ENCODE results near the gene LRRN2. TPM values are rescaled to one million over a fixed set of nuclear protein-coding genes. Genes with fewer than 3 reads are reported as not detected.

Gene LRRN2
- total RNA-seq, 4 donors from 2014 or later = 4.0 to 19.6 (median 7.0) TPM

GRCh38 chr1:204703268-204703664, 17.7 kb upstream of the LRRN2 start:
- Histone ChIP-seq H3K36me3 (no peaks in the 10 kb centered on the region), H3K27me3 (no peaks in the 10 kb centered on the region), H3K9me3 (no peaks in the 10 kb centered on the region), H3K4me3 (no peak overlapping the region), H3K4me1 (peaks cover 0 to 22% (median 11%) of the 10 kb centered on the region in 3 donors), H3K27ac (peak overlapping the region in 3 of 4 donors; percentile 31 to 53 (median 44))
- TF ChIP-seq POLR2A (IDR thresholded peaks at IDR 0.05) = no peak
- no peak for TF ChIP-seq CTCF (IDR thresholded peaks at IDR 0.05)
- no peak for TF ChIP-seq EP300 (IDR thresholded peaks at IDR 0.05)
- TF ChIP-seq POLR2AphosphoS5 (IDR thresholded peaks at IDR 0.05) = no peak
- WGBS, 2 donors (ENCODE audit: low coverage in 1 of 2) = no CpG with 5 or more reads among the region's 5 CpGs
- peak; percentile 34 for ATAC-seq

GRCh38 chr1:204702552-204703267, 17.2 kb upstream of the LRRN2 start:
- Histone ChIP-seq H3K27ac (peak overlapping the region in 2 of 4 donors; percentile 44 to 53), H3K4me3 (no peak overlapping the region), H3K9me3 (no peaks in the 10 kb centered on the region), H3K36me3 (no peaks in the 10 kb centered on the region), H3K4me1 (peaks cover 0 to 22% (median 11%) of the 10 kb centered on the region in 3 donors), H3K27me3 (no peaks in the 10 kb centered on the region)
- 70 to 80% methylated on average over 2 of the region's 8 CpGs for WGBS, 2 donors (ENCODE audit: low coverage in 1 of 2)
- ATAC-seq = no peak
- TF ChIP-seq CTCF (IDR thresholded peaks at IDR 0.05) (no peak), EP300 (IDR thresholded peaks at IDR 0.05) (no peak), POLR2A (IDR thresholded peaks at IDR 0.05) (no peak), POLR2AphosphoS5 (IDR thresholded peaks at IDR 0.05) (no peak)

GRCh38 chr1:204701229-204701628, 15.7 kb upstream of the LRRN2 start:
- TF ChIP-seq POLR2AphosphoS5 (IDR thresholded peaks at IDR 0.05) (no peak), CTCF (IDR thresholded peaks at IDR 0.05) (no peak), POLR2A (IDR thresholded peaks at IDR 0.05) (no peak), EP300 (IDR thresholded peaks at IDR 0.05) (no peak)
- Histone ChIP-seq H3K4me1 (peaks cover 0 to 22% (median 11%) of the 10 kb centered on the region in 3 donors), H3K4me3 (no peak overlapping the region), H3K9me3 (no peaks in the 10 kb centered on the region), H3K27ac (no peak overlapping the region), H3K36me3 (no peaks in the 10 kb centered on the region), H3K27me3 (no peaks in the 10 kb centered on the region)
- no peak for ATAC-seq
- 93 to 94% methylated on average over 2 to 3 of the region's 3 CpGs for WGBS, 2 donors (ENCODE audit: low coverage in 1 of 2)

GRCh38 chr1:204697893-204698292, 12.4 kb upstream of the LRRN2 start:
- 57 to 71% methylated on average over 5 of the region's 5 CpGs for WGBS, 2 donors (ENCODE audit: low coverage in 1 of 2)
- no peak overlapping the region for H3K4me3 ChIP-seq
- TF ChIP-seq POLR2A (IDR thresholded peaks at IDR 0.05) = no peak
- no peak overlapping the region for H3K27ac ChIP-seq
- no peaks in the 10 kb centered on the region for H3K9me3 ChIP-seq
- H3K36me3 ChIP-seq = no peaks in the 10 kb centered on the region
- ATAC-seq = peak; percentile 57
- peaks cover 0 to 4% (median 0%) of the 10 kb centered on the region in 3 donors for H3K4me1 ChIP-seq
- H3K27me3 ChIP-seq = no peaks in the 10 kb centered on the region

GRCh38 chr1:204696606-204697005, 11.1 kb upstream of the LRRN2 start:
- H3K4me1 ChIP-seq = no peaks in the 10 kb centered on the region
- no peaks in the 10 kb centered on the region for H3K36me3 ChIP-seq
- H3K4me3 ChIP-seq = no peak overlapping the region
- no peak for ATAC-seq
- WGBS, 2 donors (ENCODE audit: low coverage in 1 of 2) = 87 to 90% methylated on average over 6 to 17 of the region's 17 CpGs
- no peaks in the 10 kb centered on the region for H3K27me3 ChIP-seq
- TF ChIP-seq CTCF (IDR thresholded peaks at IDR 0.05) (no peak), POLR2AphosphoS5 (IDR thresholded peaks at IDR 0.05) (no peak), EP300 (IDR thresholded peaks at IDR 0.05) (no peak), POLR2A (IDR thresholded peaks at IDR 0.05) (no peak)
- no peaks in the 10 kb centered on the region for H3K9me3 ChIP-seq
- no peak overlapping the region for H3K27ac ChIP-seq

Measured in gastroesophageal sphincter (tissue), 4 donors.